Cerebellar nuclear complex (tissue), 1 donor: ENCODE measurements around the gene ARHGAP20.
A peak's percentile ranks its signal among the peaks of the same experiment; 100 is the strongest.

Source experiments
- DNase-seq, 2 experiments: peaks; one replicate each; lab custom pipeline; 2025; lab: John Stamatoyannopoulos, UW

Gene ARHGAP20

DNA sequence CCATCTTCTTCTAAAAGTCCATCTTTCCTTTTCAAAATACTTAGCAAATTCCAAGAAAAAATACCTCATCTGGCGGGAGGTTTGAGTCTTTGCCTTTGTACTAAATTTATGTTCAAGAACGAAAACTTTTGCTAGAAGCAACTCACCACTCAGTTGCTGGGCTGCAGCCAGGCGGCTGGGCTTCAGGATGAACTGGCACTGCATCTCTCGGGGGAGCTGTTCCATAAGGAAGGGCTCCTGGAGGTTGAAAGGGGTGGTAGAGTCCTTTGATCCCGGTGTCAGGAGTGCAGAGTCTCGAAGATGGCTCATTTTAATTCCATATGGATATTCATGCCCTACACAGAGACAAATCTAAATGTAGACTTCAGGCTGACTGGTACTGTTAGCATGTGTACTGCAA is 105.8 kb downstream of the ARHGAP20 start:
- no peak for DNase-seq

DNA sequence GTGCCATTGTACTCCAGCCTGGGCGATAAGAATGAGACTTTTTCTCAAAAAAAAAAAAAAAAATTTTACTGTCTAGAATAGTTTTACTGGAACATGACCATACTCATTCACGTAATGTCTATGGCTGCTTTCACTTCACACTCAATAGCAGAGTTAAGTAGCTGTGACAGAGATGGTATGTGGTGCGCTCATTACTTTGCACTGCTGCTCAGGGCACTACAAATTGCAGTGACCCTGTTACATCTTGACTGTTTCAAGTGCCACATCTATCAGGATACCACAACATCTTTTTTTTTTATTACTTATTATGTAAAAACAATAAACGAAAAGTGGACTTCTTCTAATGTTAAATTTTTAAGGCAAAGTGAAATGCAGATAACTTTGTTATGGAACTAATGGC is 110.3 kb downstream of the ARHGAP20 start:
- no peak for DNase-seq

DNA sequence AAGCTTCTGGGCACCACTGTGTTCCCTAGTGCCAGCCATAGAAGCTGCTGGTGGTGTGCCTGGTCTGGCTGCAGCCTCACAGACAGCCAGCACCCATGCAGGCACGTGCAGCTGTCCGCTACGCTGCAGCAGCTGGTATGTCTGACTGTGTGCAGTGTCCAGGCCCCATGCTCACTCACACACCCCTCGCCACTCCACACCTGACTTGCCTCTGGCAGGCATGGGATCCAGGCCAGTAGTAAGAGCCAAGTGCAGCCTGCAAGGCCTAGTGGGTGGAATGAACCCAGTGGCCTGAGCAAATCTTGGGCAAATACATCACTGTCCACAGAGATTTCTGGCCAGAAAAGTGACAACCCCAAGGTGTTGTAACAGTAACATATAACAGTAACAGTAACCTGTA is 111.9 kb downstream of the ARHGAP20 start:
- DNase-seq = no peak

DNA sequence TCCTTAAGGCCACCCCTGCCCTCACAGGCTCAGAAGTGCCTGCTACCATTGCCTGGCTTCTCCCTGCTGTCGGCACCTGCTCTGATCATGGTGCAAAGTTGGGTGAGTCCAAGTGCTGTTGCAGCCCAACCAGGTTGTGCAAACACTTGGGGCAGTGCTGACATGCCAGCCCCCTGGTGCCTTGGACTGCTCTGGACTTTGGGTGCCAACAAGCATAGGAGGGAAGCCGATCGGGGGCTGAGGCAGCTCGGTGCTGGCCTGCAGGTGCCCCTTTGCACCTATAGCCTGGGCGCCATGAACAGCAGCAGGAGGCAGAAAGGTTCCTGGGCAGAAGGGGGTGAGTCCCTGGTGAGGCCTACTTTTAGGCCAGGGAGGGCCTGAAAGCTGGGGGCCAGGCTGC is 113.0 kb downstream of the ARHGAP20 start:
- DNase-seq = no peak

DNA sequence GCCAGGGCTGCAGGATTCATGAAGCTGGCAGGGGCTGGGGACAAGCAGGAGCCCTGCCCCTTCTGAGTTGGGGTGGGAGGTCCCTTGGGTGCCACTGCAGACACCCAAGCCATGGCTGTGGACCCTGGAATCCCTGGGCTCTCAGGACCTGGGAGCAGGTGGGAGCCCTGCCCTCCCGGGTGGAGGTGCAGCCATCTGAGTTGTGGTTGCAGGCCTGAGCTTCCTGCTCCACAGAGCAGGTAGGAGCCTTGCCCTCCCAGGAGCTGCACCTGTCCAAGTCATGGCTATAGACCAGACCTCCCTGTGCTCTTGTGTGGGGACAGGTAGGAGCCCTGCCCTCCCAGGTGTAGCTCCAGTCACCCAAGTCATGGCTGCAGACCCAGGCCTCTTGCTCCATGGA is 113.5 kb downstream of the ARHGAP20 start:
- DNase-seq = no peak

DNA sequence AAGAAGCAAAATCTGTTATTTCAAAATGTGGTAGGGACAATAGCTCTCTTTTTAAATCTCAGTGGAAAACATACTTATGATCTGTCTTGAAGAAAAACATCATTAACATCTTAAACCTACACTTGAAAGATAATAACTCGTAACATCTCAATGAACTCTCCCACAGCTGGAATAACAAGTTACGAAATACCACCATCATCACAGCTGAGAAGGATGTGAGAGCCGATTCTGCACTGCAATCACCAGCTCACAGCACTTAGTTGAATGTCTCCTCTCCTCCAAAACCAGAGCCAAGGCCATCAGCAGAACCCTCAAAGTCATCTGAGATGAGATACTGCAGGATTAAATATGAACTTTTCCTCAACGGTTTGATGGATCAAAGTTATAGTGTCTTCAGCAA is 124.3 kb downstream of the ARHGAP20 start:
- DNase-seq = no peak

DNA sequence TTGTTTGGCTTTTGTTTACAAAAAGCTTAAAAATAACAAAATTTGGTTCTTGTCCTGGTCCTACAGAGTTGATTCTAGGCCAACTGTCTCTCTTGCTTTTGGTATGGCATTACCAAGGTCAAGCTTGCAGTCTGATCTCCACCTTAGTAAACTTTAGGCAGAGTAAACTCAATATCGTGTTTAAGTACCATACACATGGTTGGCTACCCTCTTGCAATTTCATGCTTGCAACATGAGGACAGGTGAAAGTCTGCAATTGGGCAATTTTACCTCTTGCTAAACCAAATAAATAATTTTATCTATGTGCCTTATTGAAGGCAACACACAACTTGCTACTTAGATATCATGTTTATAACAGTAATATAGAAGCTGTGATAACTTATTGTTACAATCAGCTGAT is 125.1 kb downstream of the ARHGAP20 start:
- DNase-seq = no peak

DNA sequence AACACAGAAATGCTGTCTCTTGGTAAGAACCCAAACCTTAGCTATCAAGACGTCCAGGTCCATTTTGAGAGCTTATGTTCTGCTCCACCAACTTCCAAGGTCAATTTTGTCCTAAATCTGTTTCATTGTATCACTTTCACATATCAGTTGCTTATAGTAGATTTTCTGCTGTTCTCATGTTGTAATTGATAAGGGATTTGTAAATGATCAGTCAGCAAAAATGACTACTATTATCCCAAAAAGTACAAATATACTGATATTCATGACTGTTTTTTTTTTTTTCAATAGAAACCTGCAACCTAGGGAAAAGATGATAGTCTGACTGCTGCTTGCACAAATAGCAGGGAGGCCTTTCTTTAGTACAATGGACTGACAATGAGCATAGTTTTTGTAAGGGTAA is 128.1 kb downstream of the ARHGAP20 start:
- no peak for DNase-seq

DNA sequence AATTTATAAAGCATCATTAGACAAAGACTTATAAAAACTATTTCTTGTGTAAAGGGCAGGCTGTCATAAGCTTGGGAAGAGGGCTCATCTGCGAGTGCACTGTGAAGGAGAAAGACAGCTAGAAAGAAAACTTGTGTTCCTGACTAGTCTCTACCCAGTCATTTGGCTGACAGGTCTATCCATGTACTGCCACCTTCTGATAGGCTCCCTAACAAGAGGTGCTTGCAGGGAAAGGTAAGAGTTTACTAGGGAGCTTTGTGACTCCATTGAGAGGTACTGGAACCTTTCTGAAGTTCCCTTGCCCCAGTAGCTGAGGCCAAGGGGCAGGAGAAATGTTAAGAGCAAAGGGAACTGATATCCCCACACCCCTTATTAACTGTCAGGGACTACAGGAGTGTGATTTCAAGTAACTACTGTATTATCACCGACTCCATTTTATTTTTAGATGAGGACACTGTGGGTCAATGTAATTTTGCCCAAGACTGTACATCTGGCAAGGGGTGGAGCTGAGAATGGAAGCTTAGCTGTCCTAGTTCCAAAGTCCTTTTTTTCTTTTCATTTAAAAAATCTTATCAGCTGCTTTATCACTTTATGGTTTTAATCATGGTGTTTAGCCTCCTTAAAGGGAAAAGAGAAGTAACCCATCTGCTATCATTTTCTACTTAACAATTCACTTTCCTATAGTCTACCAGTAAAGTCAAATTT is 129.4 kb downstream of the ARHGAP20 start:
- DNase-seq = no peak

DNA sequence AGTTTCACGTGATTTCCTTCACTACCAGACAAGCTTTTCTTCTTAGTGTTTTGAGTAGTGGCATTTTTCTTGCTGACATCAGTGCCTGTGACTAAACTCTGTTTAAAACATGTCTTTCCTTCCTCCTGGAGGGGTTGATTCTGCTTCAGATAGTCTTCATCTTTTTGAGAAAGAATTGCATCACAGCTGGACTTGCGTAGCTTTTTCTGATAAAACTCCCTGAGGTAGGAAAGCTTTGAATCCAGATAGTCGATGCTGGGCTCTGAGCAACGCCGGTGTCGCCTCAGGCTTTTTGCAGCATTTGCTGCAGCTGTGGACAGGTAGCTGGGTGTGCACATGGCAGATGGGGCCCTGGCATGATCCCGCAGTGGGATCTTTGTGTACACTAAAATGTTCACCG is 131.7 kb downstream of the ARHGAP20 start:
- no peak for DNase-seq

DNA sequence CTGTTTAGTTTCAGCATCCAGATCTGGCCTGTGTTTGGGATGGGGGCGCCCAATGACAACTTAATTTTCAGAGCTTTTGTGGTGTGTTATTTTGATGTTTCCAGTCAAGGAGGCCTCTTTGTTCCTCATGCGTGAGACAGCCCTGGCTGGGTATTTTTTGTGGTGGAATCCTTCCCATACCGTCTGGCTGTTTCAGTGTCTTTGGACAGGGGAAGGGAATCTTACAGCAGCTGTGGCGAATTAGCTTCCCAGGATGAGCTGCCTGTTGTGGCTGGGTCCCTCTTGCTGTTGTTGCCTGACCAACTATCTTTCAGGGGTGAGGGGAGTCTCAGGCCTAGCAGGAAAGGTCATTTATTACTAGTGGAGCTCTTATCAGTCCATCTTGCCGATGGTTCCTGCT is 138.8 kb downstream of the ARHGAP20 start:
- no peak for DNase-seq

DNA sequence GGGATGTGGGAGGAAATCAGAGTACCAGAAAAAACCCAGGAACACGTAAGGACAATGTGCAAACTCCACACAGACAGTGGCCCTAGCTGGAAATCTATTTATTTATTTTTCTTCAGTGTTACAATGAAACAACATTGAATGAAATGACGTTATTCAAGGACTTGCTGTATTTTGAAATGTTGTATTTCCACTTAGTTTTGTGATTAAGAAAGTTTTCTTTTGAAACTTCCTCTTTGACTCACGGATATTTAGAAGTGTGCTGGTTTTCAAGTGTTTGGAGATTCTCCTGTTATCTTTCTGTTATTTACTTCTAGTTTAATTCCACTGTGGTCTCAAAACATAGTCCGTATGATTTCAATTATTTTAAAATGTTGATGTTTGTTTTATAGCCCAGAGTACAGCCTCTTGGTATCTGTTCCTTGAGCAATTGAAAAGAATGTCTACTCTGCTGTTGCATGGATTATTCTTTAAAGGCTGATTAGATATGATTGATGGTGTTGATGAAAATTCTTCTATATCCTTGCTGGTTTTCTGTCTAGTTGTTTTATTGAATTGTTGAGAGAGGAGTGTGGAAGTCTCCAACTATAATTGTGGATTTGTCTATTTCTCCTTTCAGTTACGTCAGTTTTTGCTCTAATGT is 141.0 kb downstream of the ARHGAP20 start:
- no peak for DNase-seq

DNA sequence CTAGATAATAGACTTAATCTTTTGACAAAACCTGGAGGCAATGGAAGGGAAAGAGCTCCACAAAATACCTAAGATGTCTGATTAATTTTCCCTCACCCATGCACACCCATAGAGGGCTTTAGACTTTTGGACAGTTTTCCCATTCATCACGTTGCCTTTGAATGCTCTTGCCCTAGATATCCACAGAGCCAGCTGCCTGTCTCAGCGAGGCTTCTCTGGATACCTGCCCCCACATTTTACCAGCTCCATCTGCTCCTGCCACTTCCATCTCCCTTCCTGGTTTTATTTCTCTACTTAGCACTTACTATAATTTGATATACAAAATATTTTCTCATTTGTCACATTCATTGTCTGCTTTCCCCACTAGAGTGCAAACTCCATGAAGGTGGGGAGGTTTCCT is 145.7 kb downstream of the ARHGAP20 start:
- peak; percentile 11 to 82 for DNase-seq

DNA sequence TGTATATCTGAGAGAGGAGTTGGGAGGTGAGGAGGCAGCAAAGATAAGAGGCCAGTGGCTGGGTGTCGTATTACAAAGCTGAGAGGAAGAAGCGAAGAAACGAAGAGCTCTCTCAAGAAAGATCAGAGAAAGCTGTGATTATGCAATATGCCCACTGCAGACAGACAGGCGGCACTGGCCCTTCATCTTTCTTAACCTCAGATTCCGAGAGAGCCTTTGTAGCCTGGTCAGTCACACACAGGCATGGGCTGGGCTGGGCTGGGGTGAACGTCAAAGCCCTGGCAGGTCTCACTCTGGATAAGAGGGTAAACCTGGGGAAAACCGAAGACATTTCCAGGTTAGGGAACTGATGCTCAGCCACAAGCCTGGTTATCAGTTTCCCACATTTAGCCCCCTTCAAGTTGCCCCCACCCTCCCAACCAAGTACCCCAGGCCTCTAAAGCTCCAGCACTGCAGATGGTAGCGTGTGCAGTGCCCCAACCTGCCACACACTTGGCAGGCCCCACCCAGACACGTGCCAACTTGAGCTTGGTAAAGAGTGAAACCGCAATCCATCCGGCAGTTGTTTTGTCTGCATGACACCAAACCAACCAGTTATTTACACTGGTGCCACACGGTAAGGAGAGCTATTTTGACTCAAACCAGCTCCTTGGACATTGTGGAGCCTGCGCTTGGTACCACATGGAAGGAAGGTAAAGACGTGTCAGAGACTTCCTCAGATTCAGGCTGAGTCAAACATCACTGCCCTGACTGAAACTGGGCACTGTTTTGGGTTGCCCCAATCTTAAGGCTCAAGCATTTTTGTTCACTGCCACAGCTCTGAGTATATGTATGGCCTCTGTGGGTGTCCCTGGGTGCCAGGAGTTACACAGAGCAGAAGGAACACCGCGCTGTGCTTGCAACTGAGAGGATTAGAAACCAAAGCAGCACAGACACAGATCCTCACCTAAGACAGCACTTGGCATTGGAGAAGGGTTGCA is 146.6 kb downstream of the ARHGAP20 start:
- DNase-seq = no peak

DNA sequence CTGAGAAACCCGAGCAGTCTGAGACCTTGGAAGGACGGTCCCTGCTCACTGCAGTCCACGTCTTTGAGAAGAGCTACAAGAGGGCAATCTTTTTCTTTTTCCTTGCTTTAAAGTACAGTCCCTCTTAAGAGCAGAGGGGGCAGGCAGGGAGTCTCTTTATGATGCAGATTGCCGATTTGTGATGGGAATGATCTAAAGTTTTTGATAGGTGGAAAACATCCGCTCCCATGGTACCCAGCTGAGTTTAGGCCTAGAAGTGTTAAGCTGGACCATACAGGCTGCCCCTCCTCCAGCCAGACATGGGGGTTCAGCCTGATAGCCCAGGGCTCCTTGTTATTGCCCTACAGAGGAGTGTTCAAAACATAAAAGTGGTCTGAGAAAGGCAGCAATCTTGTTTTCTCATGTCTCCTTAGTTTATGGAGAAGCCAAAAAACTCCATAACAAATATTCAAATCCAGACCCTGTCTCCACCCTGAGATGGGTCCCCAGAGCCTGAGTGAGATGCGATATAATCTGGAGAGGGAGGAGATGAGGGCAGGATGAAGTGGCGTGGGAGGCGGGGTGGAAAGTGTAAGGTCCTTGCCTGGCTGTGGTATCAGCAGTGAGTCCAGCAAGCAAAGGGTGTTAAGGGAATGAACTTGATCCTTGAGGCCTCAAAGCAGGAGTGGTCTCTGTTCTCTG is 147.4 kb downstream of the ARHGAP20 start:
- DNase-seq = no peak

DNA sequence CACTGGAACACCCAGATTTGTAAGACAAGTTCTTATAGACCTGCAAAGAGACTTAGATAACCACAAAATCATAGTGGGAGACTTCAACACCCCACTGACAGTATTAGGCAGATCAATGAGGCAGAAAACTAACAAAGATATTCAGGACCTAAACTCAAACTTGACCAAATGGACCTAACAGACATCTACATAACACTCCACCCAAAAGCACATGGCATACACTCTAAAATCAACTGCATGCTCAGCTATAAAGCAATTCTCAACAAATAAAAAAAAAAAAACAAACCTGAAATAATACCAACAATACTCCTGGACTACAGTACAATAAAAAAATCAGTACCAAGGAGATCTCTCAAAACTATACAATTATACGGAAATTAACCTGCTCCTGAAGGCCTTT is 167.5 kb downstream of the ARHGAP20 start:
- no peak for DNase-seq

DNA sequence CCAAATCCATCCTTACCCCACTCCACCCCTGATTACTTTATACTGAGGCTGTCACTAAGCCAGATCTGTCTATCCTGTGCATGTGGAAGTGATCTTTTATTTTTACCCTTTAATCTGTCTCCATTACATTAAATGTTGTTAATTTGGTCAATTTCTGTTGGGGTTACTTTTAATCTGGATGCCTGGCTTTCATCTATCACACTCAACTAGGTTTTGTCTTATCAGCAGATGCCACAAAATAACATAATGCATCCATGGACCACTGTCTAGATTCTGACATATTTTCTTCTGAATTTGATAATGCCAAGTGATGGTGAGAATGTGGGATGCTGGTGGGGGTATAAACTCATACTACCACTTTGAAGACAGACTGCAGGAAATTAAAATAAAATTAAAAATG is 174.1 kb downstream of the ARHGAP20 start:
- no peak for DNase-seq

DNA sequence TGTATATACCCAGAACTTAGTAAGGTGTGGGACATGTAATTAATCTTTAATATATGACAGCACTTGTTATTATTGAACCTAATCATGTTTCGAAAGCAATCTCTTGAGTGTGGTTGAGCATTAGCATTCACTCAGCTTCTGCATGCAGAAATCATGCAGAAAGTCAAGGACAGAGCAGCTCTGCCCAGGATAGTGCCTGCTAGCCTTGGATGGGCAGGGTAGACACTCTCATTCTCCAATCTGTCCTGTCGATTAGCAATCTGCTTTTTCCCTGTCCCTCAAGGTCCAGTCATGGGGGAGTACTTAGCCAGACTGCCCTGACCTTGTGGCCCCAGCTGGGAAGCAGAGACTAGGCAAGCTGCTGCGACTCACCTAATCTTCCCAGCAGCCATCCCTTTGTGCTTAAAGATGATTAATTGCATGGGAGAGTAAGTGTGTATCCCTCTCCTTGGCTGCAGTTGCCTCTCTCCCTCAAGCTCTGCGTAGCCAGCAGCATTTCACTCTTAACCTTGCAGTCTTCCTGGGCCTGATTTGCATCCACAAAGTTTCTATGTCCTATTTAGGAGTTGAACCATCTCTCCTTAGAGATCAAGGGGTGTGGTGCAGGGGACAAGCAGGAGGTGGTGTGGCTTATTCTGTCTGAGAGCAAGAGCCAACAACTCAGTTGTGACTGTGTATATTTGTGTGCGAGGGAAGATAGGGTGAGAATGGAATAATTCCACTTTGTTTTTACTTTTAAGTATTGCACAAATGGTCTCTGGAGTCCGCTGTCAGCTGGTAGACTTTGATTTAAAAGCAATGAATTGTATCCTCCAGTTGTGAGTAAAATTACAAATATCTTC is 181.1 kb downstream of the ARHGAP20 start:
- DNase-seq = no peak

DNA sequence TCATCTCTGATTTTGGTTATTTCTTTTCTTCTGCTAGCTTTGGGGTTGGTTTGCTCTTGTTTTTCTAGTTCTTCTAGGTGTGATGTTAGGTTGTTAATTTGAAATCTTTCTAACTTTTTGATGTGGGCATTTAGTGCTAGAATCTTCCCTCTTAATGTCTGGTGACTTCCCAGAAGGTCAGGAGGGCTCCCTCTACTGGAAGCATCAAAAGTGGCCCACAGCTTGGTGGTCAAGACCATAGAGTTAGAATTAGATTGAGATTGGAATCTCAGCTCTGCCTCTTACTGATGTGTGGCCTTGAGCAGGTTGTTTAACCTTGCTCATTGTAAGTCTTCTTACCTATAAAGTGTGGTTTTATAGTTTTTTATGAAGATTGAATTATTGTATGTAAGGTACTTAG is 183.2 kb downstream of the ARHGAP20 start:
- DNase-seq = no peak

DNA sequence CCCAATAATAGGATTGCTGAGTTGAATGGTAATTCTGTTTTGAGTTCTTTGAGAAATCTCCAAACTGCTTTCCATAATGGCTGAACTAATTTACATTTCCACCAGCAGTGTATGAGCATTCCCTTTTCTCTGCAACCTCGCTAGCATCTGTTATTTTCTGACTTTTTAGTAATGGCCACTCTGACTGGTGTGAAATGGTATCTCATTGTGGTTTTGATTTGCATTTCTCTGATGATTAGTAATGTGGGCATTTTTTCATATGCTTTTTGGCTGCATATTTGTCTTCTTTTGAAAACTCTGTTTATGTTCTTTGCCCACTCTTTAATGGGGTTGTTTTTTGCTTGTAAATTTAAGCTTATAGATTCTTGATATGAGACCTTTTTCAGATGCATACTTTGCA is 185.1 kb downstream of the ARHGAP20 start:
- no peak for DNase-seq
